Posterior vena cava (tissue), 2 donors: ENCODE results near the gene PNMA1. TPM values are rescaled to one million over a fixed set of nuclear protein-coding genes. Genes with fewer than 3 reads are reported as not detected.
"Not testable (repeated sequence)": the region's sequence is repeated elsewhere in the genome, so short reads cannot be mapped to it uniquely, and the experiment has no call there.

Experiments used
- DNase-seq: peaks from one replicate; pipeline ENCODE4 v3.0.0-alpha.2; 2020; ENCODE audit warnings: low spot score
- intact Hi-C, 2 donors: fragments of 100-400 bp; cut with DNase I; formaldehyde crosslinking; loops; one replicate each; pipeline versions ENCODE4 v1.14.1 to v1.14.2; 2022 to 2023
- total RNA-seq, 2 donors: library from RNA; stranded (reverse); fragmentation: NEBNext Ultra II Directional; extraction: Animal tissue kit (Norgen Biotek cat#: 25700); gene quantifications; one replicate each; pipeline ENCODE4 v1.2.1, GENCODE V29; 2021
- donor health status: DM: yes; HTN: yes; CAD: no.
- donor health status: DM: yes; HTN: yes; CAD: no.

The PNMA1 gene
- total RNA-seq, 2 donors from 2014 or later: 64.8 to 88.7 TPM

GRCh38 chr14:73723406-73723796 is 9.2 kb upstream of the PNMA1 start:
- intact Hi-C loops: loop anchor here (10.0 kb wide), 2 partner anchors 101 to 131 kb away; partner anchors contain the start of gene PTGR2 (in 1 of the 2)

GRCh38 chr14:73722581-73722980 is 8.4 kb upstream of the PNMA1 start:
- DNase-seq: no peak
- intact Hi-C loops: loop anchor here (10.0 kb wide), 2 partner anchors 102 to 132 kb away; partner anchors contain the start of gene PTGR2 (in 1 of the 2)

More at GRCh38 chr14:73723406-73723796, 9.2 kb upstream of the PNMA1 start:
- no peak for DNase-seq

- DNase-seq: no peak
- intact Hi-C loops: loop anchor here (10.0 kb wide), 2 partner anchors 104 to 134 kb away; partner anchors contain the start of gene PTGR2 (in 1 of the 2)
Observed at GRCh38 chr14:73721101-73721821, 7.1 kb upstream of the PNMA1 start.

- DNase-seq: no peak
- intact Hi-C loops: loop anchor here (10.0 kb wide), 2 partner anchors 104 to 134 kb away; partner anchors contain the start of gene PTGR2 (in 1 of the 2)
Observed at GRCh38 chr14:73720636-73721035, 6.5 kb upstream of the PNMA1 start.

- no peak for DNase-seq
- intact Hi-C loops: loop anchor here (10.0 kb wide), 2 partner anchors 105 to 135 kb away; partner anchors contain the start of gene PTGR2 (in 1 of the 2)
Observed at GRCh38 chr14:73719791-73720190, 5.6 kb upstream of the PNMA1 start.

GRCh38 chr14:73719361-73719760 is 5.2 kb upstream of the PNMA1 start:
- intact Hi-C loops: no loop called here
- DNase-seq: no peak

GRCh38 chr14:73718418-73719251 is 4.5 kb upstream of the PNMA1 start:
- DNase-seq: no peak
- intact Hi-C loops: no loop called here

- DNase-seq: no peak
- intact Hi-C loops: no loop called here
Observed at GRCh38 chr14:73717711-73718417, 3.7 kb upstream of the PNMA1 start.

GRCh38 chr14:73717266-73717665 is 3.1 kb upstream of the PNMA1 start:
- DNase-seq: no peak
- intact Hi-C loops: no loop called here

- intact Hi-C loops: no loop called here
Observed at GRCh38 chr14:73715707-73716106, 1.5 kb upstream of the PNMA1 start.

GRCh38 chr14:73714656-73715081 is 485 bp upstream of the PNMA1 start:
- DNase-seq: no peak
- intact Hi-C loops: no loop called here

More at GRCh38 chr14:73715707-73716106, 1.5 kb upstream of the PNMA1 start:
- no peak for DNase-seq

GRCh38 chr14:73713206-73713802 is 880 bp downstream of the PNMA1 start:
- DNase-seq: no peak
- intact Hi-C loops: no loop called here

GRCh38 chr14:73712540-73713180 is 1.5 kb downstream of the PNMA1 start:
- intact Hi-C loops: no loop called here
- no peak for DNase-seq

GRCh38 chr14:73712071-73712506 is 2.1 kb downstream of the PNMA1 start:
- intact Hi-C loops: no loop called here
- no peak for DNase-seq

GRCh38 chr14:73710737-73711136 is 3.4 kb downstream of the PNMA1 start:
- intact Hi-C loops: no loop called here
- no peak for DNase-seq

- intact Hi-C loops: no loop called here
- DNase-seq: no peak
Observed at GRCh38 chr14:73709904-73710469, 4.2 kb downstream of the PNMA1 start.

- intact Hi-C loops, DNase-seq: not testable (repeated sequence)
Observed at GRCh38 chr14:73708076-73708475, 6.1 kb downstream of the PNMA1 start.

- intact Hi-C loops: no loop called here
- no peak for DNase-seq
Observed at GRCh38 chr14:73700325-73700724, 13.9 kb downstream of the PNMA1 start.
